NCI-H1417 (cell line): ENCODE data around the gene DECR2.

Experiments
- DNase-seq, 3 experiments: peaks; one replicate each; lab custom pipeline; 2025; lab: John Stamatoyannopoulos, UW

The DECR2 gene

GRCh38 chr16:444027-444426, 42.3 kb downstream of the DECR2 start:
- DNase-seq, result no peak

DNA sequence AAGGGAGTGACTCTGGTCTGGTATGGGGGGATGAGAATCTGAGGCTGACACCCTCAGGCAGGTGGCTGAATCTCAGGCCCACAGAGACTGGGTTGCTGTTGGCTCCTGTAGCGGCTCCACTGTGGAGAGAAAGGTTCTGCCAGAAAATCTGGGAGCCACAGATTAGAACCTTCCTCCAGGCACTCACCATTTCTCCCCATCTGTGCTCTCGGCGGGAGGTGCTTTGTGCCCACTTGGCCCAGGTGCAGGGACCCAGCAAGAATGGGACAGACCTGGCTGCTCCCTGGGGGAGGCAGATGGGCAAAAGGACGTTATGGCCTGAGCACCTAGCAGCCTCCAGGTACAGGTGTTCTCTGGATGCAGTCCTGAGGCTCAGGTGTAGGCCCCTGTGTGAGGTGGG, 43.9 kb downstream of the DECR2 start:
- DNase-seq, result peak in 1 of 3 experiments; percentile 22

DNA sequence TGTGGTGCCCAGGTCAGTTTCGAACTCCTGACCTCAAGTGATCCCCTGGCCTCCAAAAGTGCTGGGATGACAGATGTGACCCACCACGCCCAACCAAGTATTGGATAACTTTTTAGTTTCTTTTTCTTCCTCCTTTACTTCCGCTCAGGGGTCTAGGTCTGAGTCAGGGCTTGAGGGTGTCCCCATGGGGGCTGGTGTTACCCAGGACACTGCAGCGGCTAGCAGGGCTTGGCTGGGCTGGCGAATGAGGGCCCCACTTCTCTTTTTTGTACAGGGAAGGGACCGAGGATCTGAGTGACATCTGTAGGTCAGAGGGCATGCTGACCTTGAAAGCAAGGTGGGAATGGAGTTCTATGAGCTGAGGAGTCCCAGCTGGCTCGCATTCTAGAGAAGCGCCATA, 48.7 kb downstream of the DECR2 start:
- DNase-seq, result no peak

DNA sequence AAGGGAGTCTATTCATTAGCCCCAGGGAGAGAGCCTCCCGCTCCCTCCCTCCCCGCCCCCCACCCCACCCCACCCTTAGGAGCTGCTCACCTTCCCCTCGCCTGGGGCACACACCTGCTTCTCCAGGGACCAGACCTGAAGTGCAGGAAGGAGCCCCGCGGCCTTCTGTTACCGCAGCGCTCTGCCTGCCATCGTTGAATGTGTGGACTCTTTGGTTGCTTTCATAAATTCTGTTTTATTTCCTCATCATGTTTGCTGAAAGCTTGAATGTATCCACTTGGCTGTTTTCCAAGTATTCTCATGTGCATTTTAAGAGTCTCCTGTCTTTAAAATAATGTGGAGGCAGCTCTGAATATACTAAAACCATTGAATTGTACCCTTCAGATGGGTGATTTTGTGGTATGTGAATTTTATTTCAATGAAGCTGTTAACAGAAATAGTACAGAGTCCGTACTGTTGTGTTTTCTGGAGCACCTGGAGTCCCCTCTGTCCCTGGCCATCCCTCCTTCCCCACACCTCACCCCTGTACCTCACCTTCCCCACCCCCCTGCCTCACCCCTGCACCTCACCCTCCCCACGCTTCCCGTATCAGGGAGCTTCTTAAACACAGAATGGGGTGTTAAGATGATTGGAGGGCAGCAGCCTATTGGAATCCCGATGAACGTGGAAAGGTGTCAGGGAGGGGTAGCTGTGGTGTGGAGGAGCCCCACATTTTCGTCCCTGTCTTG, 49.3 kb downstream of the DECR2 start:
- DNase-seq, result peak; percentile 81 to 97 (median 94)

GRCh38 chr16:454397-454940, 52.8 kb downstream of the DECR2 start:
- DNase-seq, result no peak

- no peak for DNase-seq
These were observed 53.8 kb downstream of the DECR2 start for GRCh38 chr16:455453-455852.

DNA sequence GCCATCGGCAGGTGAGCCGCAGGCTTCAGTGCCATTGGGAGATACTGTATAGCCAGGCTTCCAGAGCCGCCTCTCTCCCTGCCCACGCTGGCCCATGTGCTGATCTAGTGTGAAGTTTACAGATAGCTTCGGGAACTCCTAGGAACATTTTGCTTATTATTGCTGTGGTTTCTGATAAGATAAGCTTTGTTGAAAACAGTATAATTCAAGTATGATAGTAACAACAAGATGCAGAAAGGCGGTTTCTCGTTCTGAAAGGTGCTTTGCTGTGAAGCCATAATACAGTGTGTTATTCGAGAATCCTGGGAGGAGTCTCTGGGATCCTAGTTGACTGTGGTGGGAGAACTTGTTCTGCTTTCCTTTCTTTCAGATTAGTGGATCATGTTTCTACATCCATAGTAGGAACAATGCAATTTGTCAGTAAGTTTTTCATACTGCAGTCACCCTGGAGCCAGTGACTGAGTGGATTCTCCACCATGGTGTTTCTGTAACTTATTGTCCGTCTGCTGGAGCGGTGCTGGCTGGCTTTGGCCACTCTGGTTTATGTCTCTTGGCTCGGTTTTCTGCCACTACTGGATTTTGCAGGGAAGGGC, 55.3 kb downstream of the DECR2 start:
- DNase-seq, result peak in 1 of 3 experiments; percentile 46

DNA sequence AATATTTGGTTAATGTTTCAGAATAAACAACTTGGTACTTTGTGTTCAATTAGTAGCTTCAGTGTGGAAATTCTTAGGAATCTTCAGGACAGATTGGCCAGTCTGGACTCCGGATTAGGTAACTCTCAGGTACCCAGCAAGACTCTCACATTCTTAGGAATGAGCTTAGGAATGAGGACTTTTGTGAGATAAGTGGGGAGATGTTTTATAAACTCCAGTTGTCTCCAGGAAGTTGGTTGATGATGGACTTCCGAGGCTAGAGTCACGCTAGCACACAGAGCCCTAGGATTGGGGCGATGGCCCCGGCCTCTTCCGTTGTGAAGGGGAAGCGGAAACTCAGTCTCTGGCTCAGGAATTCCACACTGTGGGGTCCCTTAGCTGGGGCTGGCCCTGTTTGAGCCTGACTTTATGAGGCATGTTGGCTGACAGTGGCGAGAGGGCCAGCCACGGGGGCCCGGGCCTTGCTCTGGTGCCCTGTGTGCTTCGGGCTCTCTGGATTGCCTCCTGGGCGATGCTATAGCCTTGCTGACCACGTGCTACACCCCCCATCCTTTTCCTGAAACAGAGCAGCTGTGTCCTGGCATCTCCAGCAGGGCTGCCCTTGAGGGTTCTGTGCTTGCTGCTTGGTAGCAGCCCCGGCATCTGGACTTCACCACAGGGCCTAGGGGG, 56.2 kb downstream of the DECR2 start:
- no peak for DNase-seq

DNA sequence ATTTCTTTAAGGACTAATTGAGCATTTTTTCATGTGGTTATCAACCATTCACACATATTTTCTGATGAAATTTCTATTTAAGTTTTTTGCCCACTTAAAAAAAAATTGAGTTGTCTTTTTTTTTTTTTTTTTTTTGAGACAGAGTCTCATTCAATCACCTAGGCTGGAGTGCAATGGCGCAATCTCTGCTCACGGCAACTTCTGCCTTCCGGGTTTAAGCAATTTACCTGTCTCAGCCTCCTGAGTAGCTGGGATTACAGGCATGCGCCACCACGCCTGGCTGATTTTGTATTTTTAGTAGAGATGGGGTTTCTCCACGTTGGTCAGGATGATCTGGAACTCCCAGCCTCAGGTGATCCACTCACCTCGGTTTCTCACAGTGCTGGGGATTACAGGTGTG, 58.1 kb downstream of the DECR2 start:
- DNase-seq, result no peak

- DNase-seq, result no peak
These were observed 59.1 kb downstream of the DECR2 start for GRCh38 chr16:460787-461186.
